ENCODE data around the gene TAF6. TPM values are rescaled to one million over a fixed set of nuclear protein-coding genes. Genes with fewer than 3 reads are reported as not detected.

The TAF6 gene
- total RNA-seq, 1 donor from 2014 or later = 80.5 TPM

DNA sequence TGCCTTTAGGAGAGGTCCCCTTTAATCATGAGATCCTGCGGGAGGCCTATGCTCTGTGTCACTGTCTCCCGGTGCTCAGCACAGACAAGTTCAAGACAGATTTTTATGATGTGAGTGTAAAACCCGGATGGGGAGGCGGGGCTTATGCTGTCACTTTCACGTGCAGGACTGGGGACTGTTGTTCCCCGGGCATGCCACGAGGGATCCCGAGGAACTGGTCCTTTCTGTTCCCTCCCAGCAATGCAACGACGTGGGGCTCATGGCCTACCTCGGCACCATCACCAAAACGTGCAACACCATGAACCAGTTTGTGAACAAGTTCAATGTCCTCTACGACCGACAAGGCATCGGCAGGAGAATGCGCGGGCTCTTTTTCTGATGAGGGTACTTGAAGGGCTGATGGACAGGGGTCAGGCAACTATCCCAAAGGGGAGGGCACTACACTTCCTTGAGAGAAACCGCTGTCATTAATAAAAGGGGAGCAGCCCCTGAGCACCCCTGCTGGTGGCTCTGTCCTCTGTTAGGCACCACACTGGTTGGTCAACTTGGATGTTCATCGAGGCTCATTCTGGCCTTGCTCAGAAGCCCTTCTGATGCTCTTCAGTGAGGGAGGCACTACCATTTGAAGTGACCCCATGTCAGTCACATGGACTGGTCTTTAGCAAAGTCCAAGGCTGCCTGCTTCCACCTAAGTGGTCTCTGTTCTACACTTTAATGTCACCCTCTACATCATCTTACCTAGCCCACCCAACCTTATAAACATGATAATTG, 27.6 kb downstream of the TAF6 start:
- H3K4me3 ChIP-seq (ENCODE audit: low read depth, low read length) = no peak overlapping the region
- H3K36me3 ChIP-seq (ENCODE audit: control insufficient read depth, insufficient read depth, low read length) = peaks cover 10% of the 10 kb centered on the region
- H3K27me3 ChIP-seq (ENCODE audit: control insufficient read depth, insufficient read depth, low read length) = no peaks in the 10 kb centered on the region
- no peak for DNase-seq (ENCODE audit: low read depth)
- TF ChIP-seq, protein P1, sequence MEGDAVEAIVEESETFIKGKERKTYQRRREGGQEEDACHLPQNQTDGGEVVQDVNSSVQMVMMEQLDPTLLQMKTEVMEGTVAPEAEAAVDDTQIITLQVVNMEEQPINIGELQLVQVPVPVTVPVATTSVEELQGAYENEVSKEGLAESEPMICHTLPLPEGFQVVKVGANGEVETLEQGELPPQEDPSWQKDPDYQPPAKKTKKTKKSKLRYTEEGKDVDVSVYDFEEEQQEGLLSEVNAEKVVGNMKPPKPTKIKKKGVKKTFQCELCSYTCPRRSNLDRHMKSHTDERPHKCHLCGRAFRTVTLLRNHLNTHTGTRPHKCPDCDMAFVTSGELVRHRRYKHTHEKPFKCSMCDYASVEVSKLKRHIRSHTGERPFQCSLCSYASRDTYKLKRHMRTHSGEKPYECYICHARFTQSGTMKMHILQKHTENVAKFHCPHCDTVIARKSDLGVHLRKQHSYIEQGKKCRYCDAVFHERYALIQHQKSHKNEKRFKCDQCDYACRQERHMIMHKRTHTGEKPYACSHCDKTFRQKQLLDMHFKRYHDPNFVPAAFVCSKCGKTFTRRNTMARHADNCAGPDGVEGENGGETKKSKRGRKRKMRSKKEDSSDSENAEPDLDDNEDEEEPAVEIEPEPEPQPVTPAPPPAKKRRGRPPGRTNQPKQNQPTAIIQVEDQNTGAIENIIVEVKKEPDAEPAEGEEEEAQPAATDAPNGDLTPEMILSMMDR (IDR thresholded peaks at IDR 0.05; ENCODE audit: insufficient read depth, low read length, poor library complexity, severe bottlenecking) = no peak

DNA sequence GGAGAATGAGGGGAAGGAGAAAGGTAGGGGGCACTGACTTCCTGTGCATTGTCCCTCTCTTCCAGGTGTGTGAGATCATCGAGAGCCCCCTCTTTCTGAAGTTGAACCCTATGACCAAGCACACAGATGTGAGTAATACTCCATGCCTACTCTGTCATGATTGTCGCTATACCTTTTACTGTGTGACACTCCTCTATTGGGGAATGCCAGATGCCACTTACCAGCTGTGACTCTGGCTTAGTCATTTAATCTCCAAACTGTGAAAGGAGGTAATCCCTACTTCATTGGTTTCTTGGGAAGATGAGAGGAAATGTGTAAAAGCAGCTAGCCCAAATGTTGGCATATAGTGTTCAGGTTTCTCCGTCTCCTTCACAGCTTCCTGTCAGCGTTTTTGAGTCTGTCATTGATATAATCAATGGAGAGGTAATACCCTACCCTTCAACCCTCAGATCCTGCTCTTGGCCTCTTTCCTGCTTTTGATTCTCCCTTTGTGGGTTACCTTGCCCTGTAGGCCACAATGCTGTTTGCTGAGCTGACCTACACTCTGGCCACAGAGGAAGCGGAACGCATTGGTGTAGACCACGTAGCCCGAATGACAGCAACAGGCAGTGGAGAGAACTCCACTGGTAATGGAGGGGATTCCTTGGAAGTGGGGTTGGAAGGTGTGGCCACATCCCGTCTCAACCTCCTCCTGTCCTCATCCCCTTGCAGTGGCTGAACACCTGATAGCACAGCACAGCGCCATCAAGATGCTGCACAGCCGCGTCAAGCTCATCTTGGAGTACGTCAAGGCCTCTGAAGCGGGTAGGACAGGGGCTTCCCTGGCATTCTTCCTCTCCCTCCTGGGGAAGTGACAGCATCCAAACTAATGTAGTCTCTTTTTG, 28.4 kb downstream of the TAF6 start:
- no peak for DNase-seq (ENCODE audit: low read depth)
- H3K4me3 ChIP-seq (ENCODE audit: low read depth, low read length) = no peak overlapping the region
- H3K36me3 ChIP-seq (ENCODE audit: control insufficient read depth, insufficient read depth, low read length) = peaks cover 10% of the 10 kb centered on the region
- TF ChIP-seq, protein P1 (IDR thresholded peaks at IDR 0.05; ENCODE audit: insufficient read depth, low read length, poor library complexity, severe bottlenecking) = no peak
- H3K27me3 ChIP-seq (ENCODE audit: control insufficient read depth, insufficient read depth, low read length) = no peaks in the 10 kb centered on the region

DNA sequence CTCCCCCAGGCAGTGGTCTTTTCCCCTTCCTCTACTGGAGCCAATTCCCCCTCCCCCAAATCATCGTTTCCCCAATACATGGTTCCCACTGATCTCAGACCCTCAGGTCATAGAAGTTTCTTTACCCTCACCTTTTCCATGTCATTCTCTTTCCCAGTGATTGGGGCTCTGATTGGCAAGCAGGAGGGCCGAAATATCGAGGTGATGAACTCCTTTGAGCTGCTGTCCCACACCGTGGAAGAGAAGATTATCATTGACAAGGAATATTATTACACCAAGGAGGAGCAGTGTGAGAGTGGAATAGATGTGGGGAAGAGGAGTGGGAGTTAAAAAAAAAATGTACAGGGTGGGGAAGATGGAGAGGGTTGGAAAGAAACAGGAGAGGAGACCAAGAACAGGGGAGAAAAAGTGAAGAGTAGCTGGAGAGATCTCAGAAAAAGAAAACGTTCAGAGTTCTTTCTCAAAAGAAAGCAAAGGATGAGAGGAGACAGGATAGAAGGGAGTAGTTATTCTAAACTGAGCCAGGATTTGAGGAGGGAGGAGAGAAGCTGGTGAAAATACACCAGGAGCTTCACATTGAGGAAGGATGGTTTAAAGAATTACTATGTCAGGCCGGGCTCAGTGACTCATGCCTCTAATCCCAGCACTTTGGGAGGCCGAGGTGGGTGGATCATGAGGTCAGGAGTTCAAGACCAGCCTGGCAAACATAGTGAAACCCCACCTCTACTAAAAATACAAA, 29.5 kb downstream of the TAF6 start:
- peak overlapping the region; percentile 94 for H3K4me3 ChIP-seq (ENCODE audit: low read depth, low read length)
- H3K36me3 ChIP-seq (ENCODE audit: control insufficient read depth, insufficient read depth, low read length) = peaks cover 9% of the 10 kb centered on the region
- TF ChIP-seq, protein P1 (IDR thresholded peaks at IDR 0.05; ENCODE audit: insufficient read depth, low read length, poor library complexity, severe bottlenecking) = no peak
- H3K27me3 ChIP-seq (ENCODE audit: control insufficient read depth, insufficient read depth, low read length) = no peaks in the 10 kb centered on the region
- no peak for DNase-seq (ENCODE audit: low read depth)

DNA sequence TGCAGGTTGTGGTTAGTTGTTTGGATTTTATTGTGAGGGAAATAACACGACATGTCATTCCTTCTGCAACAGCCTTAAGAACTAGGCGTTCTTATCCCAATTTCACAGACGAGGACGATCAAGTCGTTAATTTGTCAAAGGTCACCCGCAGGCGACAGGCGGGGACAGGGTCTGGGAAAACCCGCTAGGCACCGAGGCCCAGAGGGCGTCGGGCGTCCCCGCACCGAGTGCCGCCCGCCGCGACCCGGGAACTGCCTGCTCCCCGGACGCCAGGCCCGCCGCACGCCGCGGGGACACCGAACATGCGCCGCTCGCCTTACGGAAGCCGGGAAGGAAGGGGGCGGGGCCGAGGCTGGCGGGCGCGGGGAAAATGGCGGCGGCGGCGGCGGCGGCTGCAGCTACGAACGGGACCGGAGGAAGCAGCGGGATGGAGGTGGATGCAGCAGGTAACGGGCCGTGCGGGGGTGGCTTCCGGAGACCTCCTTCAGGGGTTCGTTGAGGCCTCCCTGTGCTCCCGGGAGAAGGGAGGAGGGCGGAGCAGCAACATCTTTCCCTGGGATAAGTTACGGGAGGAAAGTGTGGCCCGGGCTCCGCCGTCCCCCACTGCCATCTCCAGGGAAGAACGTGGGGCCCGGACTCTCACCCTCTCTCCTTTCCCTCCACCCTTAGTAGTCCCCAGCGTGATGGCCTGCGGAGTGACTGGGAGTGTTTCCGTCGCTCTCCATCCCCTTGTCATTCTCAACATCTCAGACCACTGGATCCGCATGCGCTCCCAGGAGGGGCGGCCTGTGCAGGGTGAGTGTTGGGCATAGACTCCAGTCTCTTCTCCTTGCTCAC, 30.3 kb downstream of the TAF6 start, which contains the start of gene COPS6:
Gene COPS6 (plus strand): TSS at position 349 of the 837 bp plus-strand sequence. CDS start 22 bp downstream, at position 371.
- DNase-seq (ENCODE audit: low read depth) = no peak
- TF ChIP-seq, protein P1 (IDR thresholded peaks at IDR 0.05; ENCODE audit: insufficient read depth, low read length, poor library complexity, severe bottlenecking) = no peak
- peaks cover 7% of the 10 kb centered on the region for H3K36me3 ChIP-seq (ENCODE audit: control insufficient read depth, insufficient read depth, low read length)
- H3K27me3 ChIP-seq (ENCODE audit: control insufficient read depth, insufficient read depth, low read length) = no peaks in the 10 kb centered on the region
- H3K4me3 ChIP-seq (ENCODE audit: low read depth, low read length) = peak within 1 kb of the TSS; percentile 94

DNA sequence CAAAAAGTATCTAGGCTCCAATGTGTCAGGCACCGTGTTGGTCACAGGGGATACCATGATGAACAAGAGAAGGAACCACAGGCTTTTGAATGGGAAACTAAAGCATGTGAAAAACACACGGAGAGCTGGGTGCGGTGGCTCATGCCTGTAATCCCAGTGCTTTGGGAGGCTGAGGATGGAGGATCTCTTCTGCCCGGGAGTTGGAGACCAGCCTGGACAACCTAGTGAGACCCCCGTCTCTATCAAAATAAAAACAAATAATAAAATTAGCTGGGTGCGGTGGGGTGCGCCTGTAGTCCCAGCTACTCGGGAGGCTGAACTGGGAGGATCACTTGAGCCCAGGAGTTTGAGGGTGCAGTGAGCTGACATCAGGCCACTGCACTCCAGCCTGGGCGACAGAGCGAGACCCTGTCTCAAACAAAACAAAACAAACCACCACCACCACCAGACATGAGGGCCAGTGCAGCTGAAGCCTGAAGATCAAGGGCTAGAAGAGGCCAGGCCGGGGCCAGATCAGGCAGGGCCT, 31.0 kb downstream of the TAF6 start:
- Histone ChIP-seq H3K4me3 (ENCODE audit: low read depth, low read length) (peak overlapping the region; percentile 94), H3K27me3 (ENCODE audit: control insufficient read depth, insufficient read depth, low read length) (no peaks in the 10 kb centered on the region), H3K36me3 (ENCODE audit: control insufficient read depth, insufficient read depth, low read length) (peaks cover 4% of the 10 kb centered on the region)
- DNase-seq (ENCODE audit: low read depth) = no peak
- TF ChIP-seq, protein P1 (IDR thresholded peaks at IDR 0.05; ENCODE audit: insufficient read depth, low read length, poor library complexity, severe bottlenecking) = no peak

Measured in kidney epithelial cell (primary cell).